ENCODE data around the gene CHRM2. TPM values are rescaled to one million over a fixed set of nuclear protein-coding genes. Genes with fewer than 3 reads are reported as not detected.

The CHRM2 gene
- total RNA-seq, 2 experiments from 2014 or later: not detected

- DNase-seq (ENCODE audit: low spot score): no peak
- Histone ChIP-seq H3K9me2 (ENCODE audit: insufficient read depth, low read length) (no peaks in the 10 kb centered on the region), H3K4me1 (ENCODE audit: insufficient read depth, low read length, poor library complexity, severe bottlenecking) (no peaks in the 10 kb centered on the region), H2AFZ (ENCODE audit: low read length) (no peak overlapping the region), H3K27ac (ENCODE audit: low read depth, low read length, poor library complexity, severe bottlenecking) (no peak overlapping the region), H3K36me3 (ENCODE audit: insufficient read depth, low read length) (no peaks in the 10 kb centered on the region), H3K4me2 (ENCODE audit: low read length) (no peak overlapping the region), H3K4me3 (ENCODE audit: low read depth, low read length, poor library complexity, severe bottlenecking) (no peak overlapping the region), H4K20me1 (ENCODE audit: insufficient read depth, low read length) (no peaks in the 10 kb centered on the region), H3K79me2 (ENCODE audit: insufficient read depth, low read depth, low read length) (no peaks in the 10 kb centered on the region), H3K9me3 (ENCODE audit: low read length) (no peaks in the 10 kb centered on the region)
- TF ChIP-seq EZH2phosphoT487 (IDR thresholded peaks at IDR 0.05; ENCODE audit: borderline replicate concordance, low read depth, low read length) (no peak), CTCF (conservative IDR thresholded peaks at IDR 0.05; ENCODE audit: low read length) (no peak)
- BruUV-seq (replicated peaks): no TSS peak
- CTCF ChIA-PET (ENCODE audit: unreplicated experiment): no interaction called here
- POLR2A ChIA-PET: no interaction called here
- intact Hi-C loops (cut with micrococcal nuclease; ENCODE audit: unreplicated experiment): no loop called here
Observed at GRCh38 chr7:136847858-136848257, 20.6 kb upstream of the CHRM2 start.

GRCh38 chr7:136853654-136854053 is 14.8 kb upstream of the CHRM2 start:
- Histone ChIP-seq H4K20me1 (ENCODE audit: insufficient read depth, low read length) (no peaks in the 10 kb centered on the region), H3K9me3 (ENCODE audit: low read length) (no peaks in the 10 kb centered on the region), H2AFZ (ENCODE audit: low read length) (no peak overlapping the region), H3K36me3 (ENCODE audit: insufficient read depth, low read length) (no peaks in the 10 kb centered on the region), H3K4me3 (ENCODE audit: low read depth, low read length, poor library complexity, severe bottlenecking) (no peak overlapping the region), H3K27ac (ENCODE audit: low read depth, low read length, poor library complexity, severe bottlenecking) (no peak overlapping the region), H3K4me1 (ENCODE audit: insufficient read depth, low read length, poor library complexity, severe bottlenecking) (no peaks in the 10 kb centered on the region), H3K4me2 (ENCODE audit: low read length) (no peak overlapping the region), H3K9me2 (ENCODE audit: insufficient read depth, low read length) (no peaks in the 10 kb centered on the region), H3K79me2 (ENCODE audit: insufficient read depth, low read depth, low read length) (no peaks in the 10 kb centered on the region)
- BruUV-seq (replicated peaks): no TSS peak
- intact Hi-C loops (cut with micrococcal nuclease; ENCODE audit: unreplicated experiment): no loop called here
- ChIA-PET POLR2A (interaction anchor here (0.6 to 1.0 kb wide), 2 partner anchors 27 to 752 kb away, joined by 3 to 5 read pairs; no protein-coding TSS in a partner anchor), CTCF (ENCODE audit: unreplicated experiment) (no interaction called here)
- no peak for TF ChIP-seq EZH2phosphoT487 (IDR thresholded peaks at IDR 0.05; ENCODE audit: borderline replicate concordance, low read depth, low read length)
- TF ChIP-seq CTCF (conservative IDR thresholded peaks at IDR 0.05; ENCODE audit: low read length): no peak
- no peak for DNase-seq (ENCODE audit: low spot score)

- DNase-seq (ENCODE audit: low spot score): no peak
- TF ChIP-seq CTCF (conservative IDR thresholded peaks at IDR 0.05; ENCODE audit: low read length) (no peak), EZH2phosphoT487 (IDR thresholded peaks at IDR 0.05; ENCODE audit: borderline replicate concordance, low read depth, low read length) (no peak)
- no peaks in the 10 kb centered on the region for H3K4me1 ChIP-seq (ENCODE audit: insufficient read depth, low read length, poor library complexity, severe bottlenecking)
- H3K4me3 ChIP-seq (ENCODE audit: low read depth, low read length, poor library complexity, severe bottlenecking): no peak overlapping the region
- no peak overlapping the region for H3K4me2 ChIP-seq (ENCODE audit: low read length)
- H4K20me1 ChIP-seq (ENCODE audit: insufficient read depth, low read length): no peaks in the 10 kb centered on the region
- ChIA-PET CTCF (ENCODE audit: unreplicated experiment) (no interaction called here), POLR2A (no interaction called here)
- H3K27ac ChIP-seq (ENCODE audit: low read depth, low read length, poor library complexity, severe bottlenecking): no peak overlapping the region
- no TSS peak for BruUV-seq (replicated peaks)
- H3K9me3 ChIP-seq (ENCODE audit: low read length): no peaks in the 10 kb centered on the region
- intact Hi-C loops (cut with micrococcal nuclease; ENCODE audit: unreplicated experiment): no loop called here
- H3K36me3 ChIP-seq (ENCODE audit: insufficient read depth, low read length): no peaks in the 10 kb centered on the region
- H3K79me2 ChIP-seq (ENCODE audit: insufficient read depth, low read depth, low read length): no peaks in the 10 kb centered on the region
- H2AFZ ChIP-seq (ENCODE audit: low read length): no peak overlapping the region
- no peaks in the 10 kb centered on the region for H3K9me2 ChIP-seq (ENCODE audit: insufficient read depth, low read length)
Observed at GRCh38 chr7:136857573-136857972, 10.9 kb upstream of the CHRM2 start.
